Measurements from ENCODE around the gene FBXO41. TPM values are rescaled to one million over a fixed set of nuclear protein-coding genes. Genes with fewer than 3 reads are reported as not detected.

FBXO41 gene
- total RNA-seq, 1 donor = 1.3 TPM

DNA sequence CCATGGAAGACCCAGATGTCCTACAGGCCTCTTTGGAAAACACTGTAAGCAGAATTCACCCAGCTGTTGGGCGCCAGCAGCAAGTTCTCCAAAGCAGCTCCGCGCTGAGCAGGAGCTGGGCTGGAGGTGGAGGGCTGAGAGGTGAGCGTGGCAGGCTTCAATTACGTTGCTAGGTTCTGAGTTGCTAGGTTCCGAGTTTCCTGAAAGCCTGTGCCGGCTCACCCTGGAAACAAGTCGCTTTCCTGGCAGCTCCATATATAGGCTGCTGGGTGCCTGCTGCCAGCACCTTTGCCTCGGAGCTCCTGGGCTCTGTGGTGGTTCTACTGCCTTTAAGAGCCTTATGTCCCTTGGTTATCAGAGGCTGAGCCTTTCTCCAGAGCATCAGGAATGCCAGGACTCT lies 23.4 kb upstream of the FBXO41 start:
- H3K4me3 ChIP-seq (ENCODE audit: low read depth, low read length) = no peak overlapping the region
- DNase-seq (ENCODE audit: low read depth) = no peak
- TF ChIP-seq, protein P1, sequence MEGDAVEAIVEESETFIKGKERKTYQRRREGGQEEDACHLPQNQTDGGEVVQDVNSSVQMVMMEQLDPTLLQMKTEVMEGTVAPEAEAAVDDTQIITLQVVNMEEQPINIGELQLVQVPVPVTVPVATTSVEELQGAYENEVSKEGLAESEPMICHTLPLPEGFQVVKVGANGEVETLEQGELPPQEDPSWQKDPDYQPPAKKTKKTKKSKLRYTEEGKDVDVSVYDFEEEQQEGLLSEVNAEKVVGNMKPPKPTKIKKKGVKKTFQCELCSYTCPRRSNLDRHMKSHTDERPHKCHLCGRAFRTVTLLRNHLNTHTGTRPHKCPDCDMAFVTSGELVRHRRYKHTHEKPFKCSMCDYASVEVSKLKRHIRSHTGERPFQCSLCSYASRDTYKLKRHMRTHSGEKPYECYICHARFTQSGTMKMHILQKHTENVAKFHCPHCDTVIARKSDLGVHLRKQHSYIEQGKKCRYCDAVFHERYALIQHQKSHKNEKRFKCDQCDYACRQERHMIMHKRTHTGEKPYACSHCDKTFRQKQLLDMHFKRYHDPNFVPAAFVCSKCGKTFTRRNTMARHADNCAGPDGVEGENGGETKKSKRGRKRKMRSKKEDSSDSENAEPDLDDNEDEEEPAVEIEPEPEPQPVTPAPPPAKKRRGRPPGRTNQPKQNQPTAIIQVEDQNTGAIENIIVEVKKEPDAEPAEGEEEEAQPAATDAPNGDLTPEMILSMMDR (IDR thresholded peaks at IDR 0.05; ENCODE audit: insufficient read depth, low read depth, low read length) = no peak

DNA sequence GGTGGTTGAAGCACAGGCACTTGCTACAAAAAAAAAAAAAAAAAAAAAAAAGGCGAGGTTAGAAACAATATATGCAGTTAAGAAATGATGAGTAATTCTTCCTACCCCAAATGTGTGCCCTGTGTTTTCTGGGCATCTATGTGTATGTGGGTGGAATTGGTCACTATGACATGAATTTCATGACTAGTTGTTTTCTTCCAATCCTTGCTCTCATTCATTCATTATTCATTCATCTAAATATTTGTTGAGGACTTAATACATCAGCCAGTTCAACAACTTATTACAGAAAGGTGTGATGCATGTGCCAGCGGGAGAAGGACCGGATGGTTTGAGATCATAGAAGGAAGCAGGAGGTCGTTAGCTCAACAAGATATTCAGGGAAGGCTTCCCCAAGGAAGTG lies 17.4 kb upstream of the FBXO41 start:
- no peak overlapping the region for H3K4me3 ChIP-seq (ENCODE audit: low read depth, low read length)
- TF ChIP-seq, protein P1 (IDR thresholded peaks at IDR 0.05; ENCODE audit: insufficient read depth, low read depth, low read length) = no peak
- no peak for DNase-seq (ENCODE audit: low read depth)

DNA sequence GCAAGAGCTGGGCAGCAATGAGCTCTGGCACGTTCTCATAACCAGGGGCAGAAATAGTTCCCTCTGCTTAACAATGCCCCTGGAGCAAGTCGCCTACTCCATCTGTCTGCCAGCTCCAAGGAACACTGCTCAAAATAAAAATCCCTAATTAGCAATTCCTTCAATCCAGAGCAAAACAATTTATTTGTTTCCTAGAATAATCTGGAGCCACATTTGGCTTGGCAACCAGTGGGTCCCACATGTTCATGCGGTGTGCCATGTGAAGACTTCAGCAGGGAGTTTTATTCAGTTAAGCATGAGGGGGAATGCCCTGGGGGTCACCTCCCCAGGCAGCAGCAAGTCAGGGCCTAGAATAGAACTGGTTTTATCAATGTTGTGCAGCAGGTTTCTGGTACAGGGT lies 16.6 kb upstream of the FBXO41 start:
- no peak overlapping the region for H3K4me3 ChIP-seq (ENCODE audit: low read depth, low read length)
- TF ChIP-seq, protein P1 (IDR thresholded peaks at IDR 0.05; ENCODE audit: insufficient read depth, low read depth, low read length) = no peak
- DNase-seq (ENCODE audit: low read depth) = no peak

DNA sequence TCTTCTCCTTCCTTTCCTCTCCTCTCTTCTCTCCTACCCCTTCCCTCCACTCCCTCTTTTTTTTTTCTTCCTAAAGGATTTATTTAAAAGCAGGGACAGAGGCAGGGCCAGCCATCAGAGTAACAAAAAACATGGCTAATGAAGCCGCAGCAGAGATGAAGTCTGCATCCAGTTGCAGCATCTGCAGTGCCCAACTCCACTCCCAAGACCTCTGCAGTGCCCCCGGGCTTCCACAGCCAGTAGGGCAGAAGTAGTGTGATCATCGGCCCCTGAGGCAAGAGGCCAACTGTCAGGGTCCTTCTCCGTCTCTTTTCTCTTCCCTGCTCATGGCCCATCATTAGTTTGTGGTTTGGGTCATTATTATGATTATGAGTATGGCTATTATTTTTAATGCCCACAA lies 13.3 kb upstream of the FBXO41 start:
- H3K4me3 ChIP-seq (ENCODE audit: low read depth, low read length) = no peak overlapping the region
- TF ChIP-seq, protein P1 (IDR thresholded peaks at IDR 0.05; ENCODE audit: insufficient read depth, low read depth, low read length) = no peak
- DNase-seq (ENCODE audit: low read depth) = no peak

DNA sequence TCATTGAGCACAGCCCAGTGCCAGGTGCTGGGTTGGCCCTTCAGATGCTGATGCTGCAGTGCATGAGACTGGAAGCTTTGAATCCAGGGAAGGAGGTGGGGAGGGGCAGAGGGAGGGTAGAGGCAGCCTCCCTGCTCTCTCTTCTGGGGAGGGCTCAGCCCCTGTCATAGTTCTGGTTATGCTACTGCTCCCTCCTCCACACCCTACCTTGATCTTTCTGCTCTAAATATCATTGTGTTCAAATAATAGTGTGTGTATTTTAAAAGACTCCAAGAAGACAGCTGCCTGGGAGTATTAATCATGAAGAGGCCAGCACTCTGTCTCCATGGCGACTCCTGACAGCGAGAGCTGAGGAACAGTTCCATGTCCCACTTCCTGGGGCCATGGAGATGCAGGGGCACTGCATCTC lies 12.9 kb upstream of the FBXO41 start:
- DNase-seq (ENCODE audit: low read depth) = no peak
- H3K4me3 ChIP-seq (ENCODE audit: low read depth, low read length) = no peak overlapping the region
- TF ChIP-seq, protein P1 (IDR thresholded peaks at IDR 0.05; ENCODE audit: insufficient read depth, low read depth, low read length) = no peak

DNA sequence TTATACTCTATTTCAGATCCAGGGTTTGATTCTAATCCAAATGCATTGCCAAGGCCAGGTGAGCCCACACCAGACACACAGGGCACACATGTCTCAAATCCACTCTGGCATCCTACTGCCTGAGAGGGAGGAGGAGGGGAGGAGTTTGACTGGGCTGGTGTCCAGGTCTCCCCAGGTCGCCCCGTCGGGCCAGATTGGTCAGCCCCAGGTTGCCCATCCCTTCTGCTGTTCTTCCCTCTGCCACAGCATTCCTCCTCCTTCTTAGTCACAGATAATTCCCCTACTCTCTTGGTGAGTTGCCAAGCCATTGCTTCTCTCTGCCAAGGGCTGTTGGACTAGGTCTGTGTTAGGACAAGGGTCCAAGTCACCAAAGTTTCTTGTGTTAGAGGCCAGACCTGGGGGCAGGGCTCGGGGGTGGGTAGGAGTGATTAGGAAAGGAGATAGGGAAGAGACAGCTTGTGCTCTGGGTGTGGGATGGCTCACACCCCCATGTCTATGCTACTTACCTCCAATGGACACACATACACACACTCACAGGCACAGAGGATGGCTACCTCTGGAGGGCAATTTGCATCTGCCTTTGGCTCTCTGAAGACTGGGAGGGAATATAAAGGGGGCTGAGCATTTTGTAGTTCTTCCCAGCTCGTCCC lies 11.6 kb upstream of the FBXO41 start:
- no peak for DNase-seq (ENCODE audit: low read depth)
- TF ChIP-seq, protein P1 (IDR thresholded peaks at IDR 0.05; ENCODE audit: insufficient read depth, low read depth, low read length) = no peak
- no peak overlapping the region for H3K4me3 ChIP-seq (ENCODE audit: low read depth, low read length)

DNA sequence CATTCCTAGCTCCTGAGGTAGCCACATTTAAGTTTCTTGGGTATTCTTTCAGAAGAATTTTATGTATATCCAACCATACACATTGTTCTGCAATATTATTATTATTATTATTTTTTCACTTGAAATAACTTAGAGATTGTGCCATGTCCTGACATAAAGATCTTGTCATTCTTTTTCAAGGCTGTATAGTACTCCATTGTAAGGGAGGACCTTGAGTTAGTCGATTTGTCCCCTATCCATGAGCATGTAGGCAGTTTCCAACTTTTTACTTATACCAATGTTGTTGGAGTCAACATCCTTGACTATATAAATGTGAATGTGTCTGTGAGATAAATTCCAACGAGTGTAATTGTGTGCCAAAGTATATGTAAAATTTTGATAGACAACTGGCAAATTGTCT lies 10.0 kb upstream of the FBXO41 start:
- no peak overlapping the region for H3K4me3 ChIP-seq (ENCODE audit: low read depth, low read length)
- TF ChIP-seq, protein P1 (IDR thresholded peaks at IDR 0.05; ENCODE audit: insufficient read depth, low read depth, low read length) = no peak
- no peak for DNase-seq (ENCODE audit: low read depth)
